ENCODE results near the gene TBC1D24. TPM values are rescaled to one million over a fixed set of nuclear protein-coding genes. Genes with fewer than 3 reads are reported as not detected.

Gene TBC1D24
- total and polyA plus RNA-seq, 8 donors, result 3.2 to 35.6 (median 9.0) TPM

- TF ChIP-seq POLR2A (IDR thresholded peaks at IDR 0.05) (no peak), EP300 (IDR thresholded peaks at IDR 0.05) (no peak), POLR2AphosphoS5 (IDR thresholded peaks at IDR 0.05) (no peak)
- TF ChIP-seq, protein P1, sequence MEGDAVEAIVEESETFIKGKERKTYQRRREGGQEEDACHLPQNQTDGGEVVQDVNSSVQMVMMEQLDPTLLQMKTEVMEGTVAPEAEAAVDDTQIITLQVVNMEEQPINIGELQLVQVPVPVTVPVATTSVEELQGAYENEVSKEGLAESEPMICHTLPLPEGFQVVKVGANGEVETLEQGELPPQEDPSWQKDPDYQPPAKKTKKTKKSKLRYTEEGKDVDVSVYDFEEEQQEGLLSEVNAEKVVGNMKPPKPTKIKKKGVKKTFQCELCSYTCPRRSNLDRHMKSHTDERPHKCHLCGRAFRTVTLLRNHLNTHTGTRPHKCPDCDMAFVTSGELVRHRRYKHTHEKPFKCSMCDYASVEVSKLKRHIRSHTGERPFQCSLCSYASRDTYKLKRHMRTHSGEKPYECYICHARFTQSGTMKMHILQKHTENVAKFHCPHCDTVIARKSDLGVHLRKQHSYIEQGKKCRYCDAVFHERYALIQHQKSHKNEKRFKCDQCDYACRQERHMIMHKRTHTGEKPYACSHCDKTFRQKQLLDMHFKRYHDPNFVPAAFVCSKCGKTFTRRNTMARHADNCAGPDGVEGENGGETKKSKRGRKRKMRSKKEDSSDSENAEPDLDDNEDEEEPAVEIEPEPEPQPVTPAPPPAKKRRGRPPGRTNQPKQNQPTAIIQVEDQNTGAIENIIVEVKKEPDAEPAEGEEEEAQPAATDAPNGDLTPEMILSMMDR (IDR thresholded peaks at IDR 0.05), result no peak
- intact Hi-C loops (cut with DNase I; ENCODE audit: low total_unique reads), result no loop called here
- peak overlapping the region in 1 of 4 donors; percentile 28 for H3K4me3 ChIP-seq
- H3K36me3 ChIP-seq, result no peaks in the 10 kb centered on the region
- H3K9me3 ChIP-seq, result no peaks in the 10 kb centered on the region
- no peak for DNase-seq
- H3K27me3 ChIP-seq, result peaks cover 19 to 73% (median 62%) of the 10 kb centered on the region in 3 donors
- peak overlapping the region in 1 of 5 donors; percentile 24 for H3K27ac ChIP-seq
- 35 to 49% (median 40%) methylated on average over 6 to 9 of the region's 9 CpGs for WGBS, 5 donors
- peaks cover 43 to 65% (median 64%) of the 10 kb centered on the region in 4 donors for H3K4me1 ChIP-seq
These were observed 4.3 kb upstream of the TBC1D24 start for GRCh38 chr16:2470603-2471015.

- intact Hi-C loops (cut with DNase I; ENCODE audit: low total_unique reads), result no loop called here
- Histone ChIP-seq H3K27ac (peak within 1 kb of the TSS in 1 of 5 donors; percentile 24), H3K9me3 (no peaks in the 10 kb centered on the region), H3K4me3 (peak within 1 kb of the TSS in 3 of 4 donors; percentile 28 to 42 (median 30)), H3K4me1 (peaks cover 49 to 70% (median 69%) of the 10 kb centered on the region in 4 donors), H3K36me3 (no peaks in the 10 kb centered on the region), H3K27me3 (peaks cover 19 to 73% (median 62%) of the 10 kb centered on the region in 3 donors)
- no peak for TF ChIP-seq POLR2AphosphoS5 (IDR thresholded peaks at IDR 0.05)
- TF ChIP-seq EP300 (IDR thresholded peaks at IDR 0.05), result no peak
- TF ChIP-seq, protein P1 (IDR thresholded peaks at IDR 0.05), result no peak
- WGBS, 5 donors, result 0 to 2% (median 1%) methylated on average over 22 to 59 of the region's 59 CpGs; no CpG with 5 or more reads in 1 of the 5 donors
- DNase-seq, result peak in 1 of 2 donors; percentile 91
These were observed 3.8 kb upstream of the TBC1D24 start, which contains the start of gene NTN3 for GRCh38 chr16:2471016-2471652. TSS of gene NTN3 (plus strand) at chr16:2471297. CDS start at chr16:2471702, 405 bp downstream.

DNA sequence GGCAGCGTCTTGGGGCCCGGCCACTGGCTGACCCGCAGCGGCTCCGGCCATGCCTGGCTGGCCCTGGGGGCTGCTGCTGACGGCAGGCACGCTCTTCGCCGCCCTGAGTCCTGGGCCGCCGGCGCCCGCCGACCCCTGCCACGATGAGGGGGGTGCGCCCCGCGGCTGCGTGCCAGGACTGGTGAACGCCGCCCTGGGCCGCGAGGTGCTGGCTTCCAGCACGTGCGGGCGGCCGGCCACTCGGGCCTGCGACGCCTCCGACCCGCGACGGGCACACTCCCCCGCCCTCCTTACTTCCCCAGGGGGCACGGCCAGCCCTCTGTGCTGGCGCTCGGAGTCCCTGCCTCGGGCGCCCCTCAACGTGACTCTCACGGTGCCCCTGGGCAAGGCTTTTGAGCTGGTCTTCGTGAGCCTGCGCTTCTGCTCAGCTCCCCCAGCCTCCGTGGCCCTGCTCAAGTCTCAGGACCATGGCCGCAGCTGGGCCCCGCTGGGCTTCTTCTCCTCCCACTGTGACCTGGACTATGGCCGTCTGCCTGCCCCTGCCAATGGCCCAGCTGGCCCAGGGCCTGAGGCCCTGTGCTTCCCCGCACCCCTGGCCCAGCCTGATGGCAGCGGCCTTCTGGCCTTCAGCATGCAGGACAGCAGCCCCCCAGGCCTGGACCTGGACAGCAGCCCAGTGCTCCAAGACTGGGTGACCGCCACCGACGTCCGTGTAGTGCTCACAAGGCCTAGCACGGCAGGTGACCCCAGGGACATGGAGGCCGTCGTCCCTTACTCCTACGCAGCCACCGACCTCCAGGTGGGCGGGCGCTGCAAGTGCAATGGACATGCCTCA is 3.1 kb upstream of the TBC1D24 start:
- no peaks in the 10 kb centered on the region for H3K9me3 ChIP-seq
- WGBS, 5 donors, result 39 to 47% (median 40%) methylated on average over 16 to 61 of the region's 61 CpGs
- intact Hi-C loops (cut with DNase I; ENCODE audit: low total_unique reads), result no loop called here
- no peaks in the 10 kb centered on the region for H3K36me3 ChIP-seq
- H3K4me3 ChIP-seq, result peak overlapping the region in 3 of 4 donors; percentile 28 to 42 (median 30)
- H3K4me1 ChIP-seq, result peaks cover 56 to 78% (median 77%) of the 10 kb centered on the region in 4 donors
- TF ChIP-seq POLR2AphosphoS5 (IDR thresholded peaks at IDR 0.05) (no peak), POLR2A (IDR thresholded peaks at IDR 0.05) (no peak), EP300 (IDR thresholded peaks at IDR 0.05) (no peak)
- TF ChIP-seq, protein P1 (IDR thresholded peaks at IDR 0.05), result no peak
- H3K27me3 ChIP-seq, result peaks cover 19 to 69% (median 62%) of the 10 kb centered on the region in 3 donors
- H3K27ac ChIP-seq, result peak overlapping the region in 1 of 5 donors; percentile 24
- peak in 1 of 2 donors; percentile 51 for DNase-seq

DNA sequence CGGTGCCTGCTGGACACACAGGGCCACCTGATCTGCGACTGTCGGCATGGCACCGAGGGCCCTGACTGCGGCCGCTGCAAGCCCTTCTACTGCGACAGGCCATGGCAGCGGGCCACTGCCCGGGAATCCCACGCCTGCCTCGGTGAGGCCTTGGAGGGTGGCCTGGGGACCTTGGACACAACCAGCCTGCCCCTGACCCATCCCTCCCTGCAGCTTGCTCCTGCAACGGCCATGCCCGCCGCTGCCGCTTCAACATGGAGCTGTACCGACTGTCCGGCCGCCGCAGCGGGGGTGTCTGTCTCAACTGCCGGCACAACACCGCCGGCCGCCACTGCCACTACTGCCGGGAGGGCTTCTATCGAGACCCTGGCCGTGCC is 2.5 kb upstream of the TBC1D24 start:
- Histone ChIP-seq H3K27ac (no peak overlapping the region), H3K4me1 (peaks cover 61 to 78% (median 77%) of the 10 kb centered on the region in 4 donors), H3K4me3 (no peak overlapping the region), H3K9me3 (no peaks in the 10 kb centered on the region), H3K36me3 (no peaks in the 10 kb centered on the region), H3K27me3 (peaks cover 19 to 63% (median 61%) of the 10 kb centered on the region in 3 donors)
- TF ChIP-seq POLR2A (IDR thresholded peaks at IDR 0.05), result no peak
- no peak for TF ChIP-seq EP300 (IDR thresholded peaks at IDR 0.05)
- TF ChIP-seq POLR2AphosphoS5 (IDR thresholded peaks at IDR 0.05), result no peak
- TF ChIP-seq, protein P1 (IDR thresholded peaks at IDR 0.05), result no peak
- intact Hi-C loops (cut with DNase I; ENCODE audit: low total_unique reads), result no loop called here
- no peak for DNase-seq
- WGBS, 5 donors, result 92 to 98% (median 95%) methylated on average over 8 to 27 of the region's 27 CpGs

Data from stomach (tissue), 9 donors.